ENCODE data around the gene EMILIN1. TPM values are rescaled to one million over a fixed set of nuclear protein-coding genes. Genes with fewer than 3 reads are reported as not detected.
A peak's percentile ranks its signal among the peaks of the same experiment; 100 is the strongest.

Gene EMILIN1
- total and polyA plus RNA-seq, 2 of the 8 experiments (the other 6 are each of a cell fraction or from before 2014, with no cell fraction given), result 1.9 to 3.0 TPM

DNA sequence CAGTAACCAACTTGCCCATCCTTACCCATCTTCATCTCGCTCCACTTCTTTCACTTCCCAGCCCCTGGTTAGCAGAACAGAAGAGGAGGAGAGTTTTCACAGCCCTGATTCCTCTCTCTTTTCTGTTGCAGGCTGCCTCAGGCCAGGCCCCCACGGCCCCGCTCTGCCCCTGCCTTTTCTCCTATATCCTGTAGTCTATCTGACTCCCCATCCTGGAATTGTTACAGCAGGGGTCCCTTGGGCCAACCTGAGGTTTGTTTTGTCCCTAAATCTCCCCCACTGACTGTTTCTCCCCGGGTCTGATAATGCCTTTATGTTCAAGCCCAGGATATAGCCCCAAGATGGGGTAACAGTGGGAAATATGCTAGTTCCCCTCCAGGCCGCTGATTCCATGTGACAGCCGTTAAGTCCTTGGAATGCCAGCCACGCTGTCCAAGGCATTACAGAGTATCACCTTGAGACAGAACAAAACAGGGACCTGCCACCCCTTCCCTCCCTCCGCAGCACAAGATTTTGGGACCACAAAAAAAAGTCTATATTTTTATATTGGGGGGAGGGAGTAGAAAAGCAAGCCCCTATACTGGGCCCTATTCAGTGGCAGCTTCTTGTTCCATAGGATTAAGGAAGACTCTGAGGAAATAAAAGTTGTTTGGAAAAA, 8.3 kb upstream of the EMILIN1 start:
- Histone ChIP-seq H3K79me2 (ENCODE audit: control insufficient read depth in 1 of 2, insufficient read depth in 2 of 2, low read length in 2 of 2) (peaks cover 0 to 12% of the 10 kb centered on the region in 2 experiments; a peak in 3 of 4 replicates), H2BK120ac (replicated peaks; ENCODE audit: low read depth, low read length) (no peak overlapping the region), H3K4me3 (ENCODE audit: extremely low read depth in 1 of 4, insufficient read depth in 2 of 4, low read depth in 3 of 4, low read length in 4 of 4) (peak overlapping the region; percentile 82 to 99 (median 93); a peak in 6 of 8 replicates), H3K36me3 (ENCODE audit: control insufficient read depth in 2 of 4, insufficient read depth in 4 of 4, low read length in 3 of 4) (peaks cover 10 to 34% (median 16%) of the 10 kb centered on the region in 4 experiments; a peak in 7 of 8 replicates), H2BK5ac (ENCODE audit: low read depth, low read length) (no peak overlapping the region), H3K23me2 (ENCODE audit: low read depth, low read length) (peaks cover 14% of the 10 kb centered on the region; the same call in 1 of the 2 replicates), H3K27ac (ENCODE audit: low read depth, low read length) (no peak overlapping the region), H4K91ac (replicated peaks; ENCODE audit: insufficient read length, low read length) (no peak overlapping the region), H3K9ac (replicated peaks in 1 of 4; ENCODE audit: extremely low read depth in 1 of 4, low read depth in 3 of 4, low read length in 3 of 4) (no peak overlapping the region), H4K8ac (ENCODE audit: extremely low read depth, insufficient read depth, low read length) (no peak overlapping the region), H3K4me1 (replicated peaks in 1 of 4; ENCODE audit: control insufficient read depth in 3 of 4, insufficient read depth in 4 of 4, low read length in 3 of 4) (peaks cover 0 to 7% (median 4%) of the 10 kb centered on the region in 4 experiments; a peak in 5 of 7 replicates), H3K23ac (ENCODE audit: insufficient read length) (no peak overlapping the region), H3K27me3 (replicated peaks in 1 of 4; ENCODE audit: control insufficient read depth in 3 of 4, extremely low read depth in 1 of 4, insufficient read depth in 3 of 4, low read length in 3 of 4) (no peaks in the 10 kb centered on the region), H3K56ac (replicated peaks; ENCODE audit: insufficient read length, low read depth, low read length) (no peak overlapping the region), H2BK12ac (ENCODE audit: low read depth, low read length) (no peak overlapping the region), H3K79me1 (ENCODE audit: low read depth, low read length) (peaks cover 12% of the 10 kb centered on the region; the same call in 1 of the 2 replicates), H2AFZ (ENCODE audit: low read length) (no peak overlapping the region), H2AK5ac (ENCODE audit: low read depth, low read length) (no peak overlapping the region), H4K20me1 (replicated peaks in 1 of 2; ENCODE audit: control insufficient read depth in 1 of 2, insufficient read depth in 2 of 2, low read length in 2 of 2) (peaks cover 3 to 6% of the 10 kb centered on the region in 2 experiments), H3K9me3 (ENCODE audit: insufficient read depth in 2 of 2, low read depth in 1 of 2, low read length in 1 of 2) (no peaks in the 10 kb centered on the region), H3K4ac (replicated peaks; ENCODE audit: insufficient read length, low read depth, low read length) (no peak overlapping the region), H4K5ac (ENCODE audit: insufficient read length, low read depth, low read length) (no peak overlapping the region), H2BK15ac (ENCODE audit: low read length) (no peak overlapping the region), H2BK20ac (ENCODE audit: low read length) (no peak overlapping the region), H3K18ac (ENCODE audit: extremely low read depth, low read length) (no peak overlapping the region), H3K4me2 (ENCODE audit: insufficient read depth in 1 of 2, low read depth in 2 of 2, low read length in 2 of 2) (peak overlapping the region; percentile 94 to 99), H3K14ac (ENCODE audit: insufficient read length) (no peak overlapping the region)
- DNase-seq (ENCODE audit: low read depth in 1 of 2, low spot score in 2 of 2), result no peak
- CTCF ChIA-PET (ENCODE audit: partially characterized antibody), result interaction anchor here (1.6 kb wide), 1 partner anchor 11 kb away, joined by 3 read pairs; no protein-coding TSS in a partner anchor
- no peak for FAIRE-seq
- 91% methylated on average over 8 of the region's 8 CpGs; no CpG with 5 or more reads in 1 of the 2 experiments for WGBS, 2 experiments (ENCODE audit: extremely low coverage in 1 of 2, insufficient coverage in 1 of 2, insufficient read length in 1 of 2, insufficient replicate concordance in 2 of 2, low coverage in 1 of 2, low lambda C conversion rate in 2 of 2, missing lambda C conversion rate in 1 of 2)
- POLR2A ChIA-PET (ENCODE audit: partially characterized antibody), result interaction anchor here (0.5 to 18.5 kb wide), 3 partner anchors 13 to 124 kb away, joined by 5 to 441 read pairs (median 63); partner anchors contain the start of gene AGBL5
- no peak for TF ChIP-seq SP1 (IDR thresholded peaks at IDR 0.05; ENCODE audit: low read depth, low read length)
- TF ChIP-seq SRF (IDR thresholded peaks at IDR 0.05; ENCODE audit: low read depth, low read length), result no peak
- TF ChIP-seq TAF1 (IDR thresholded peaks at IDR 0.05; ENCODE audit: low read depth, low read length), result no peak
- TF ChIP-seq CBX8 (IDR thresholded peaks at IDR 0.05; ENCODE audit: borderline replicate concordance, low read depth, low read length), result no peak
- TF ChIP-seq, protein P1, sequence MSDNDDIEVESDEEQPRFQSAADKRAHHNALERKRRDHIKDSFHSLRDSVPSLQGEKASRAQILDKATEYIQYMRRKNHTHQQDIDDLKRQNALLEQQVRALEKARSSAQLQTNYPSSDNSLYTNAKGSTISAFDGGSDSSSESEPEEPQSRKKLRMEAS (IDR thresholded peaks at IDR 0.05), result no peak
- TF ChIP-seq SP2 (IDR thresholded peaks at IDR 0.05; ENCODE audit: low read length), result no peak
- TF ChIP-seq CBX5 (IDR thresholded peaks at IDR 0.05; ENCODE audit: low read depth, low read length), result no peak
- TF ChIP-seq RAD21 (IDR thresholded peaks at IDR 0.05 in 1 of 2, conservative IDR thresholded peaks at IDR 0.05 in 1 of 2; ENCODE audit: low read depth in 2 of 2, low read length in 2 of 2), result no peak
- TF ChIP-seq CHD1 (IDR thresholded peaks at IDR 0.05; ENCODE audit: low read depth, low read length), result no peak
- TF ChIP-seq POU5F1 (IDR thresholded peaks at IDR 0.05; ENCODE audit: low read depth, low read length), result no peak
- TF ChIP-seq ASH2L (IDR thresholded peaks at IDR 0.05; ENCODE audit: low read length), result no peak
- TF ChIP-seq TEAD4 (IDR thresholded peaks at IDR 0.05; ENCODE audit: low read depth, low read length), result no peak
- no peak for TF ChIP-seq BACH1 (IDR thresholded peaks at IDR 0.05; ENCODE audit: low read length)
- no peak for TF ChIP-seq POLR2AphosphoS5 (IDR thresholded peaks at IDR 0.05; ENCODE audit: low read depth, low read length)

Data from H1 (cell line).